Epithelial cell of proximal tubule (primary cell): ENCODE measurements around the gene SERPINA6. TPM values are rescaled to one million over a fixed set of nuclear protein-coding genes. Genes with fewer than 3 reads are reported as not detected.

ENCODE experiments used
- DNase-seq: peaks from one replicate; pipeline ENCODE4 v3.0.0-alpha.2; 2011; ENCODE audit warnings: low read depth
- H3K4me3 ChIP-seq: 2 replicates; pipeline ENCODE4 v1.5.1; 2011; ENCODE audit warnings: low read depth, mild to moderate bottlenecking, low read length
- total RNA-seq: library from RNA; depleted of rRNA; stranded (reverse); fragments of >200 nt; gene quantifications from 2 replicates; pipeline ENCODE4 v1.2.3, GENCODE V29; 2015
- TF ChIP-seq, protein P1 (sequence below): conservative IDR thresholded peaks from 2 replicates; pipeline ENCODE4 v1.5.1; 2012; ENCODE audit warnings: low read depth, mild to moderate bottlenecking, low read length

SERPINA6 gene
- total RNA-seq, 1 donor from 2014 or later: 0.81 TPM

DNA sequence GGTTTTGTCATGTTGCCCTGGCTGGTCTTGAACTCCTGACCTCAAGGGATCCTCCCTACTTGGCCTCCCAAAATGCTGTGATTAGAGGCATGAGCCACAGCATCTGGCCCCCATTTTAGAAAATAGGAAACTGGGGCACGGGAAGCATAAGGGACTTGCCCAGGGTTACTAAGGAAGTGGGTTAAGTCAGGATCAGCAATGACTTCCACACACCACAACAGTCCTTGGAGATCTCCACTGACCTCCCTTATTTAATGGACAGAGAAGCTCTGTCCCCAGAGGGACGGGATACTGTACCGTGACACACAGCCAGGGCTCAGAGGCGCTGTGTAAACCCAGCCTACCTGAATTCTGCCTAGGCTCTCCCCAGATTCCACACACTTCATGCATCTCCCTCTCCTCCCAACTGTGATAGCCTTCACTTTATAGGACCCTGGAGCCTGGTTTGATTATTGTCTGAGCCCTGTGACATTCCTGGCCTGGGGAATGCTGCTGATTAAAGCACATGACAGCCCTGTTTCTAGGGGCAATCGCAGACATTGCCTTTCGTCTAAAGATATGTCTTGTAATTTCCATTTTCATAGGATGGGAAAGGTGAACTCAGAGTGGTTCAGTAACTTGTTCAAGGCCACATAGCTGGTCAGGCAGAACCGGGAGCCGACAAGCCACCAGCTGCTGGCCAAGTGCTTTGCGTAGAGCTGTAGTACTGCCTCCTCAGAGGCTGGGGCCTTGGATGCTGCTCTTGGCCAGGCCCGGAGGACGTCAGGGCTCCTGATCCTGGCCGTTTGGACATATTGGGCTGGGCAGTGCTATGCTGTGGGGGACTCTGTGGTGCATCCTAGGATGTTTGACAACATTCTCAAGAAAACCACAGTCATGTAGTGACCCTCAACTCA is 44.5 kb upstream of the SERPINA6 start:
- DNase-seq: no peak
- no peak overlapping the region for H3K4me3 ChIP-seq
- TF ChIP-seq, protein P1, sequence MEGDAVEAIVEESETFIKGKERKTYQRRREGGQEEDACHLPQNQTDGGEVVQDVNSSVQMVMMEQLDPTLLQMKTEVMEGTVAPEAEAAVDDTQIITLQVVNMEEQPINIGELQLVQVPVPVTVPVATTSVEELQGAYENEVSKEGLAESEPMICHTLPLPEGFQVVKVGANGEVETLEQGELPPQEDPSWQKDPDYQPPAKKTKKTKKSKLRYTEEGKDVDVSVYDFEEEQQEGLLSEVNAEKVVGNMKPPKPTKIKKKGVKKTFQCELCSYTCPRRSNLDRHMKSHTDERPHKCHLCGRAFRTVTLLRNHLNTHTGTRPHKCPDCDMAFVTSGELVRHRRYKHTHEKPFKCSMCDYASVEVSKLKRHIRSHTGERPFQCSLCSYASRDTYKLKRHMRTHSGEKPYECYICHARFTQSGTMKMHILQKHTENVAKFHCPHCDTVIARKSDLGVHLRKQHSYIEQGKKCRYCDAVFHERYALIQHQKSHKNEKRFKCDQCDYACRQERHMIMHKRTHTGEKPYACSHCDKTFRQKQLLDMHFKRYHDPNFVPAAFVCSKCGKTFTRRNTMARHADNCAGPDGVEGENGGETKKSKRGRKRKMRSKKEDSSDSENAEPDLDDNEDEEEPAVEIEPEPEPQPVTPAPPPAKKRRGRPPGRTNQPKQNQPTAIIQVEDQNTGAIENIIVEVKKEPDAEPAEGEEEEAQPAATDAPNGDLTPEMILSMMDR: no peak

DNA sequence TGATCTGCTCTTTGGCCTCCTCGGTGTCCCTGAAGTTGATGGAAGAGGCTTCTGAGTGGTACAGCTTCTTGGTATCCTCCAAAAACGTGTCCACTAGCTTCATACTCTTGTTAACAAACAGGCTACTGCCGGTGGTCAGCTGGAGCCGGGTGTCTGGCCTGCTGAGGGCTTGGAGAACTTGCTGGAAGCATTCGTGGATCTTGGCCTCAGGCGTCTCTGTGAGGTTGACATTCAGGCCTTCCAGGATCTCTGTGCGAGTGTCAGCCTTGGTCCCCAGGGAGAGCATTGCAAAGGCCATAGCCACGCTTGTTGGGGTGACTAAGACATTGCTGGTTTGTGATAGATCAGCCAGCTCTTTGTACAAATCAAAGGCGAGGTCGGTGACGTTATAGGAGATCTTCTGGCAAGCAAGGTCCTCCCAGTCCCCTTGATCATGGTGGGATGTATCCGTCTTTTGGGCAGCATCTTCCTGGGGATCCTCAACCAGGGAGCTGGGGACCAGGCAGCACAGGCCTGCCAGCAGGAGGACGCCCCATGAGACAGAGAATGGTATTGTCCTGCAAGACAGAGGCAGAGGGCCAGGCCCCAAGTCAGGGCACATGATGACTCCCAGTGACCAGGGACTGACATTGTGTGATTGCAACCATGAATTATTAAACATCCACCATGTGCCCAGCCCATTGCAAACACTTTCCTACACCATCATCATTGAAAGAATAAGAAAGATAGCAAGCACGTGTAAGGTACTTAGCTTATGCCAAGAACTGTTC is 43.2 kb upstream of the SERPINA6 start, which contains the start of gene SERPINA2:
Gene SERPINA2 (minus strand): TSS at position 553 of the 770 bp plus-strand sequence.
- no peak for DNase-seq
- TF ChIP-seq, protein P1: no peak
- no peak within 1 kb of the TSS for H3K4me3 ChIP-seq

DNA sequence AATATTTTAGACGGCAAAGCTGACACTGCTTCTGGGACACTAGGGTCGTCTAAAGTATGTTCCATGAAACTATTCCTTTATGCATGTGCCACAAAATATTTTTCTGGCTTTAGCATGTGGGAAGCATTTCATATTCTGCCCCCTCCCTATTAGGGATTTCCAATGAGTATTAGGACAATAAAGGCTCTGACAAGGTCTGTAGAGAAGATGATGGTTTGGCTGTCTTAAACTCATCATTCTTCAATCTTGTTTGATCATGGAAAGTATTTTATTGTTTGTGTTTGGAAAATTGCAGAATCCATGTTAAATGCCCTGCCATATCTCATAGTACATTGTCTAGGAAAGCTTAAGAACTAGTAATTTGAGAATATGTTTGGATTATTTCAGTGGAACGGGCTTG is 42.5 kb upstream of the SERPINA6 start:
- DNase-seq: no peak
- H3K4me3 ChIP-seq: no peak overlapping the region
- TF ChIP-seq, protein P1: no peak

DNA sequence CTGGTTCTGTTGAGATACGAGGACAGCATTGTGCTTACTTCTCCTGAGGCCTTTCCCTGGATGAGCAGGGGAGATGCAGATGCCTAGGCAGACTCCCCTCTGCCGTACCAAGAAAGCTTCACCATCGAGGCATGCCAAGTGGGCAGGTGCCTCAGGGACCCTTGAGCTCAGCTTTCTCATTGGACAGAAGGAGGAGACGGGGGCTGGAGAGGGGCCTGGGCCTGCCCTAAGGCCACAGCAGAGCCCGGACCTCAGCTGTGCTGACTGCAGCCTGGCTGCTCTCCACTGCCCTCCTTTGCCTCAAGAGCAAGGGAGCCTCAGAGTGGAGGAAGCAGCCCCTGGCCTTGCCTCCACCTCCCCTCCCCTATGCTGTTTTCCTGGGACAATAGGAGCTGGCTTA is 41.8 kb upstream of the SERPINA6 start:
- H3K4me3 ChIP-seq: no peak overlapping the region
- TF ChIP-seq, protein P1: no peak
- DNase-seq: no peak

DNA sequence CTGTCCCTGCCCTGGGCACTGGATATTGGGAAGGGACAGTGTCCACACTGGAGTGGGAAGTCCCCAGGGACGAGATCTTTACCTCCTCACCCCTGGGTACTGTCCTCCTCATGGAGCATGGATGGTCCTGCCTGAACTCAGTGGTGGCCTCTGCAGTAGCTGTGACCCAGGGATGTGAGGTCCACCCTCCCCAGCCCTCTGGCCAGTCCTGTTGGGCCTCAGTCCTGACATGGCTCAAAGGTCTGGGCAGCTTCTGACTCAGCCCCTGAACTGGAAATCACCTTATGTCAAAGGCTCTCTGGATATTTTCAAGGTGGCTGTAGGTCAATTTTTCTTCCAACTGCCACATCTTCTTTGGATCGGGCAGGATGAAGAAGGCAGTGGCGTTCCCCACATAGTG is 40.9 kb upstream of the SERPINA6 start:
- DNase-seq: no peak
- TF ChIP-seq, protein P1: no peak
- H3K4me3 ChIP-seq: no peak overlapping the region

DNA sequence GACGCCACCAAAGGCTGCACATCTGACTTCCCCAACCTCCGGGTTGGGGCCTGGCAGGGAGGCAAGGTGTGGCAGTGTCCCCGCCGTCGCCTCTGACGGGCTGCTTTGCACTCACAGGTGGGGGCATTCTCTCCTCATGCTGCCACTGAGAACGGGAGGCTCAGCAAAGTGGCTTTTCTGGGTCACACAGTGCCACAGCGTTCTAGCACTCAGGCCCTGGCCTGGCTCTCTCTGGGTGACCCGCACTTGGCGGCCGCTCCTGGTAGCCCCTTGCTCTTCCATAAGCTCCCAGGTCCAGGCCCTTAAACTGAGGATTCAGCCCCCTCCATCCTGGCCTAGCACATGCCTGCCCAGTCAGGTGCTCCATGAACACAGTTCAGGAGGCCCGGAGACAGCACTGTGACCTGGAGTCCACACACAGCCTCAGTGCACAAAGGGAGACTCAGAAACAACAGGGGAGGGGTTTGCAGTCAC is 40.1 kb upstream of the SERPINA6 start:
- no peak overlapping the region for H3K4me3 ChIP-seq
- no peak for DNase-seq
- TF ChIP-seq, protein P1: no peak
